NCI-H1694 treated with DMSO at 0.1 percent for 48 hours (cell line): ENCODE measurements around the gene TP53TG3D.
"Not testable (repeated sequence)": the region's sequence is repeated elsewhere in the genome, so short reads cannot be mapped to it uniquely, and the experiment has no call there.

Experiments used
- DNase-seq: peaks from one replicate; lab custom pipeline; 2025; lab: John Stamatoyannopoulos, UW

TP53TG3D gene, protein sequence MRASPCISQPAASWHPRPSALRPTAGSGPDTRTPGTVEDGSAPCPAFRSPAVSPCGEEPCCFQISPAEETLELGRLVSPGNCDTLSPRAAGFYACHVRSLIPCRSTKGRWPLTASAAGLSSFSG

DNA sequence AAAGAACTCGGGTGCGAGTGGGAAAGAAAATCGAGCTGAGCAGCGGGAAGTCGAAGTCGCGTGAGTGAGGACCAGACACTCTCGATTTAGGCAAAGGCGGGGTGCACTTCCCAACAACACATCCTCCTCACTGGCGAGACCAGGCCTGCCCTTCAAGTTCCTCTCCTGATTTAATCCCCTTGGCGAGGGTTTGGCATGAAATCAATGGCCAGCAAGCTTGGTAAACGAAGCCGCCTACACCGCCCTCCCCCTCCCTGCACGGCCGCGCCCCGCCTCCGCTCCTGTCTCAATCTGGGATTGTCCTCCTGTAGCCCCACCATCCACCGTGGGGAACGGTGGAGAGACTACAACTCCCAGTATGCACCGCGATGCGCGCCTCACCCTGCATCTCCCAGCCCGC is at the start of gene TP53TG3D:
TSS of gene TP53TG3D (plus strand) at position 301 of the 400 bp plus-strand sequence. CDS start at position 369, 68 bp downstream.
- not testable (repeated sequence) for DNase-seq

DNA sequence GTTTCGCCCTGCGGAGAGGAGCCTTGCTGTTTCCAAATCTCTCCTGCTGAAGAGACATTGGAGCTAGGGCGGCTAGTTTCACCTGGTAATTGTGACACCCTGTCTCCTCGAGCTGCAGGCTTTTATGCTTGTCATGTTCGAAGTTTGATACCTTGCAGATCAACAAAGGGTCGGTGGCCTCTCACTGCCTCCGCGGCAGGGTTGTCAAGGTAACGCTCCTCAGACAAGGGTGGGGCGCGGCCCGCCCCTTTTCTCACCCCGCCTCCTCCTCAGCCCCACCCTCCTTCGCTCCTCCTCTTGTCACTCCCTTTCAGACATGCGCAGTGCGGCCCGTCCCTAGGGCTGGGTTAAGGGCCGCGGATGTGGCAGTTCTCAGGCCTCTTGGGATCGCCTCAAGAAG is 421 bp downstream of the TP53TG3D start:
- not testable (repeated sequence) for DNase-seq

DNA sequence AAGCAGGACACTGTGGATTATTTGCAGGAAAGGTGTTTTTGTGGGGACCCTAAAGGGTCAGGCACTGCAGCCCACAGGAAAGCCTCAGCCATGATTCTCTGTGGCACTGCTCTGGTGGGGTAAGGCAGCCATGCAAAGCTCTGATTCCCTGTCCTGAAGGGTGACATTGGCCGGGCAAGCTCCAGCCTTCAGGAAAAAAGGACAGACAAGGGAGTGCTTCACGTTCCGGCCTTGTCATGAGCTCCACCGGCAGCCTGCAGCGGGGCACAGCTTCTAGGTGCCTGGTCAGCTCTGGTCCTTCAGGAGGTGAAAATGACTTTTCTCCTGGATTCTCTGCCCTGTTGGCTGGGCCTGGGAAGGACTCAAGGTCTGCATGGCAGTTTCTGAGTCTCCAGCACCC is 8.4 kb downstream of the TP53TG3D start:
- not testable (repeated sequence) for DNase-seq

GRCh38 chr16:32263552-32263951 is 10.5 kb downstream of the TP53TG3D start:
- not testable (repeated sequence) for DNase-seq

GRCh38 chr16:32281910-32282309 is 28.8 kb downstream of the TP53TG3D start:
- not testable (repeated sequence) for DNase-seq

DNA sequence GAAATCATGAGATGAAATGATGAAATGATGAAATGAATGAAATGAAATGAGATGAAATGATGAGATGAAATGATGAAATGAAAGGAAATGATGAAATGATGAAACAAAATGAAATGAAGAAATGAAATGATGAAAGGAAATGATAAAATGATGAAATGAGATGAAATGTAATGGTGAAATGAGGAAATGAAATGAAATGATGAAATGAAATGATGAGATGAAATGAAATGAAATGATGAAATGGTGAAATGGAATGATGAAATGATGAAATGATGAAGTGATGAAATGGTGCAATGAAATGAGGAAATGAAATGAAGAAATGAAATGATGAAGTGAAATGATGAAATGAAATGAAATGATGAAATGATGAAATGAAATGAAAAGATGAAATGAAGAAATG is 29.9 kb downstream of the TP53TG3D start:
- not testable (repeated sequence) for DNase-seq

GRCh38 chr16:32283917-32284495 is 30.9 kb downstream of the TP53TG3D start:
- DNase-seq: not testable (repeated sequence)

- not testable (repeated sequence) for DNase-seq
These were observed 32.0 kb downstream of the TP53TG3D start for GRCh38 chr16:32284800-32285796.

DNA sequence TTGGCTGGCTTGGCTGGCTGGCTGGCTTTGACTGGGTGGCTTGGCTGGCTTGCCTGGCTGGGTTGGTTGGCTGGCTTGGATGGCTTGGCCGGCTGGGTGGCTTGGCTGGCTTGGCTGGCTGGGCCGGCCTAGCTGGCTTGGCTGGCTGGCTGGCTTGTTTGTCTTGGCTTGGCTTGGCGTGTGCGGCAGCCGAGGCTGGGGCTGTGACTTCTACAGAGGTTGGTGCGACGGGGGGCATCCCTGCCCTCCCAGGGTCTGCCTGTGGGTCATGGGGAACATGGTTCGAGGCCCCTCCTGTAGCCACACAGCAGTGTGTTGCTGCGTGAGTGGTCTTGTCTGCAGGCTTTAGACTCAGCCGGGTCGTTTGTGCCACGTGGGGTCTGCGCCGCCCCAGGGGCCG is 33.1 kb downstream of the TP53TG3D start:
- not testable (repeated sequence) for DNase-seq

DNA sequence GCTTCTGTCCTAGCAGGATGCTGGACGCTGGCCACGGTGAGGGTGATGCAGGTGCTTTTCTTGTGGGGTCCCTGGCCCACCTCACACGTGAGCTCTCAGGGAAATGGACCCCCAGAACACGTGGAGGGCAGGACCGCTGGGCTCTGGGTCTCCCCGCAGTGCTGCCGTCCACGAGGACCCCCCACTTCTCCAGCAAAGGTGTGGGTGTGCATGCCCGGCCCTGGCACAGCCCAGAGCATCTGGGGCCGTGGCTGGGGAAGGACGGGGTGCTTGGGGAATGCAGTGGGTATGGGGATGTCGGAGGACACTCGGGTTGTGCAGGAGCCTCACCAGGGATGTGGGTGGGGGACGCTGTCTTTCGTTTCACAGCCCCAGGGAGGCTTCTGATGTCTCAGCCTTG is 34.7 kb downstream of the TP53TG3D start:
- not testable (repeated sequence) for DNase-seq

DNA sequence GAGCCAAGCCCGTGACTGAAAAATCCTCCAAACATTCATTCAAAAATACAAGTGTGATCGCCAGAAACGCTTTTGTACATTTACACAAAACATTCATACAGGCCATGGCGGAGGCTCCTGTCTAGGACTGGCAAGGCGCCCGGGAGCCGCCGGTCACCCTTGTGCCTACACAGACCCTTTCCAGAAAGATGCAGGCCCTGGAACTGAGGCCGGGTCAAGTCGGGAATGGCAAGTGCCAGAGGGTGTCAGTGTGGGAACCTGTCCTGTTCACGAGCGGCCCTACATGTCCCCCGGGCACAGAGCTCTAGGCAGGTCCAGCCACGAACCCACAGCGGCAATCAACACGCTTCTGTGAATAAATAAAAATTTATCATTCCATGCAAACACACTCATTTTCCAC is 36.1 kb downstream of the TP53TG3D start:
- not testable (repeated sequence) for DNase-seq

DNA sequence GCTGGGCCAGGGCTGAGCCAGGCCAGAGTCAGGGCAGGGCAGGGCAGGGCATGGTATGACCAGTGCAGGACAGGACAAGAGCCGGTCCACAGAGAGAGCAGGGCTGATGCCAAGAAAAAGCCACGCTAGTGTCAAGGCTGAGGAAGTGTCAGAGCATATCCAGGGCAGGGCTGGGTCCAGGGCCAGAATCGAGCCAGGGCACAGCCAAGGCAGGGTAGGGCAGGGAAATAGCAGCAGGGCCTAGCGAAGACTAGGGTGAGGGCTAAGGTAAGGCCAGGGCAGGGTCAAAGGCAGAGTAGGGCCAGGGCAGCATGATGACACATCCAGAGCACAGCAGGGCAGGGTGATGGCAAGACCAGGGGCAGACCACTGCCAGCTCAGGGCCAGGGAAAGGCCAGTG is 49.7 kb downstream of the TP53TG3D start:
- not testable (repeated sequence) for DNase-seq
